A549 (cell line): Measurements from ENCODE around the gene ANKS6.

ENCODE experiments used
- CHD4 ChIP-seq: fragments of 200-600 bp; sonication (generic); IDR thresholded peaks from 2 replicates; pipeline ENCODE4 v1.6.1; 2016; ENCODE audit warnings: antibody characterized with exemption, mild to moderate bottlenecking, borderline replicate concordance
- EP300 ChIP-seq, 2 experiments: fragments of >200 bp; sonication (Bioruptor Twin); formaldehyde crosslinking; IDR thresholded peaks; 2 replicates in 1 of 2; 3 replicates in 1 of 2; pipeline ENCODE4 v1.6.1; 2016 to 2017
- FOSL2 ChIP-seq, 2 experiments: fragments of 450-650 bp in 1 of 2; fragments of >200 bp in 1 of 2; sonication (Bioruptor Twin) in 1 of 2; formaldehyde crosslinking; IDR thresholded peaks; 2 replicates each; pipeline versions ENCODE4 v1.5.0 to v1.6.1; 2016 to 2020; ENCODE audit warnings: mild to moderate bottlenecking in 1 of 2, moderate library complexity in 1 of 2
- JUN ChIP-seq, 2 experiments: fragments of >200 bp; sonication (Bioruptor Twin); formaldehyde crosslinking; IDR thresholded peaks; 2 replicates in 1 of 2; 3 replicates in 1 of 2; pipeline ENCODE4 v1.6.1; 2016 to 2017
- KDM1A ChIP-seq: fragments of 200-600 bp; sonication (generic); IDR thresholded peaks from 2 replicates; pipeline ENCODE4 v1.6.1; 2016; ENCODE audit warnings: low read depth, mild to moderate bottlenecking
- MAZ ChIP-seq: fragments of 150-350 bp; IDR thresholded peaks from 2 replicates; pipeline ENCODE4 v1.6.1; 2014; ENCODE audit warnings: antibody characterized with exemption, low read depth, low read length, borderline replicate concordance
- NR3C1 ChIP-seq: fragments of >200 bp; sonication (Bioruptor Twin); formaldehyde crosslinking; IDR thresholded peaks from 3 replicates; pipeline ENCODE4 v1.6.1; 2017
- POLR2A ChIP-seq: IDR thresholded peaks from 2 replicates; pipeline ENCODE4 v1.6.1; 2012; ENCODE audit warnings: mild to moderate bottlenecking, low read length
- RAD21 ChIP-seq, 2 experiments: fragments of >200 bp in 1 of 2; sonication (Bioruptor Twin) in 1 of 2; formaldehyde crosslinking in 1 of 2; IDR thresholded peaks in 1 of 2; conservative IDR thresholded peaks in 1 of 2; 2 replicates in 1 of 2; 3 replicates in 1 of 2; pipeline ENCODE4 v1.6.1; 2012 to 2018; ENCODE audit warnings: inconsistent platforms in 1 of 2
- ZSCAN20 ChIP-seq: fragments of 250-450 bp; sonication (Bioruptor Pico); IDR thresholded peaks from 2 replicates; pipeline ENCODE4 v1.8.0; 2022; ENCODE audit warnings: mild to moderate bottlenecking, moderate library complexity
- TF ChIP-seq, protein P1 (sequence below): fragments of >200 bp; sonication (Bioruptor Twin); formaldehyde crosslinking; IDR thresholded peaks from 3 replicates; pipeline ENCODE4 v1.5.1; 2016

DNA sequence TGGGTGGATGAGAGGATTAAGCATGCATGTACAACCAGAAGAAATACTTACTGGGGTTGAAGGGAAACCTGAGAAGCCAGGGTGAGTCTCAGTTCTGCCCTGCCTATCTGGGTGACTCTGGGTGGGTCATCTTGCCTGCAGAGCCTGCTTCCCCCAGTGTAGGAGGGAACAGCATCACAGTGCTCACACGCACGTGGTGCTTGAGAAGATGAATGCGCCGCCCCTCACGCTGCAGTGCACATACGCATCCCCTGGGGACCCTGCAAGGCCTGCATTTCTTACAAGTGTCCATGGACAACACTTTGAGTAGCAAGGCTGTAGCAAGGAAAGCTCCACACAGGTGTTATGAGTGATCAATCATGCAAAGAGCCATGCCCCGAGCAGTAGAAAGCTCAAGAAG is 68.9 kb downstream of the ANKS6 start:
- TF ChIP-seq POLR2A = no peak
- no peak for TF ChIP-seq MAZ
- no peak for TF ChIP-seq EP300 (IDR thresholded peaks at IDR 0.05)
- no peak for TF ChIP-seq RAD21 (conservative IDR thresholded peaks at IDR 0.05 in 1 of 2, IDR thresholded peaks at IDR 0.05 in 1 of 2)
- no peak for TF ChIP-seq JUN (IDR thresholded peaks at IDR 0.05)
- TF ChIP-seq FOSL2 (IDR thresholded peaks at IDR 0.05) = no peak
- no peak for TF ChIP-seq FOSL2 (CRISPR knock-in tag; IDR thresholded peaks at IDR 0.05)
- TF ChIP-seq, protein P1, sequence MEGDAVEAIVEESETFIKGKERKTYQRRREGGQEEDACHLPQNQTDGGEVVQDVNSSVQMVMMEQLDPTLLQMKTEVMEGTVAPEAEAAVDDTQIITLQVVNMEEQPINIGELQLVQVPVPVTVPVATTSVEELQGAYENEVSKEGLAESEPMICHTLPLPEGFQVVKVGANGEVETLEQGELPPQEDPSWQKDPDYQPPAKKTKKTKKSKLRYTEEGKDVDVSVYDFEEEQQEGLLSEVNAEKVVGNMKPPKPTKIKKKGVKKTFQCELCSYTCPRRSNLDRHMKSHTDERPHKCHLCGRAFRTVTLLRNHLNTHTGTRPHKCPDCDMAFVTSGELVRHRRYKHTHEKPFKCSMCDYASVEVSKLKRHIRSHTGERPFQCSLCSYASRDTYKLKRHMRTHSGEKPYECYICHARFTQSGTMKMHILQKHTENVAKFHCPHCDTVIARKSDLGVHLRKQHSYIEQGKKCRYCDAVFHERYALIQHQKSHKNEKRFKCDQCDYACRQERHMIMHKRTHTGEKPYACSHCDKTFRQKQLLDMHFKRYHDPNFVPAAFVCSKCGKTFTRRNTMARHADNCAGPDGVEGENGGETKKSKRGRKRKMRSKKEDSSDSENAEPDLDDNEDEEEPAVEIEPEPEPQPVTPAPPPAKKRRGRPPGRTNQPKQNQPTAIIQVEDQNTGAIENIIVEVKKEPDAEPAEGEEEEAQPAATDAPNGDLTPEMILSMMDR = no peak
- no peak for TF ChIP-seq KDM1A
- no peak for TF ChIP-seq CHD4
- TF ChIP-seq NR3C1 = no peak
- TF ChIP-seq ZSCAN20 = no peak
